ENCODE results near the gene CRIP1.

CRIP1 gene

DNA sequence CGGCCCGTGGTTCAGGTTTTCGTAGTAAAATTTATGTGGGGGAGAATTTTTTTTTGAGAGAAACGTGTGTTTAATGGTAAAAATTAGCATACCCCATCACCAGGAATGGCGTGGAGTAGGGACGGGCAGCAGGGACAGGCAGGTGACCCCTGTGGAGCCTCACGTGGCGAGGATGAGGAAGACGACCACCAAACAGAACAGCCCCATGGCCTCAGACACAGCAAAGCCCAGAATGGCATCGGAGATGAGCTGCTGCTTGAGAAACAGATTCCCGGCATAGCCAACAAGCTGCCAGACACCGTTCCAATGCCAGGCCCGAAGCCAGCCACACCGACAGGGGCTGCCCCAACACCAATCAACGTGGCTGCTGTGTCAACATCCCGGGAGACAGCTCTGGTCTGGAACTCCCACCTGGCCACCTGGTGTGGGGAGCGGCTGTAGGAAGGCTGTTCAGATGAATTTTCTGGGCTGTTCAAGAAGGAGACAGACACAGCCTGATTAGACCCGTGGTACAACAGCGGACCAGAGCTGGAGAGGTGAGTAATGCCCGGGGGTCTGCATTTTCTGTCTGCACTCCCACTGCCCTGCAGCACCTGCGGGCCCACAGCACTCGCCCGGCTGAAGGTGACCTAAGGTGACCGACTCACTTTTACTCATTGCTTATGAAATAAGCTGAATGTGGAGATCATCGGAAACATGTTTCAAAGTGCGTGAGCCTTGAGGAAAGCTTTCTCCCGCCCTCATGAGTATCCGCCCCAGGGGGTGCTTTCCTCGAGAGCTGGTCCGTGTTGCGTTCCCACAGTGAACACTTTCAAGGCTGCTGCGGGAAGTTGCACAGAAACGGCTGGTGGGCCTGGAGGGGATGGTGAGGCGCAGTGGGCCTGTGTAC, 50.2 kb downstream of the CRIP1 start:
- no peak for DNase-seq

DNA sequence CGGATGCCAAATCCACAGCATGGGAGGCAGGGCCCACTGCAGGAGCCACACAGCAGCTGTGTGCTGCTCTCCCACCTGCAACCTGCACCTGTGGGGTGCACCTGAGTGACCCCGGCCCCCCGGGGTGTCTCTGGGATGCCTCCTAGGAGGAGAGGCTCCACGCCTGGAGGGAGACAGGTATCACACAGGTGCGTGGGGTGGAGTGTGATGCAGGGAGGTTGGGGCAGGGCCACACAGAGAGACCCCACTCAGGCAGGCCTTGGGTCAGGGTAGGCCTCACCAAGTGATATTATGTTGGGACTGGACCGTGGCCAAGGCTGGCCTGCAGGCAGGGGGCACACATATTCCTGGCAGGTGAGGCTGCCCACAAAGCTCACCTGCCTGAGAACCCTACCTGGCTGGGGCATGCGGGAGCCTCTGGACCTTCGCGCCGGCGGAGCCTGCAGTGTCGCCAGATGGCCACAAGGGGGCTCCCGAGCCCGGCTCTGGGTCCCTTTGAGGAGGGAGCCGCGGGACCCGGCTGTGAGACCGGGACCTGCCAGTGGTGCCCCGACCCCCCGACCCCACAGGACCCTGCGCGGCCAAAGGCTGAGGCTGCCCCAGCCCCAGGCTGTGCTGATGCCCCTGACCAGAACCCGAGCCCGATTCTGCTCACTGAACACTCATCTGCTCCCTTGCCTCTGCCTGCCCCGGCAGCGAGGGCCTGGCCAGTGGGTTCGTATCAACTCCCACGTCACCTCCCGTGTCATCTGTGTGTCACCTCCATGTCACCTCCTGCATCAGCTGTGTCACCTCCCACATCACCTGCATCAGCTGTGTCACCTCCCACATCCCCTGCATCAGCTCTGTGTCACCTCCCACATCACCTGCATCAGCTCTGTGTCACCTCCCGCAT, 51.1 kb downstream of the CRIP1 start:
- no peak for DNase-seq

All from bone marrow (tissue), 2 donors.